Kidney (tissue), 14 donors: ENCODE measurements around the gene RASL10B. TPM values are rescaled to one million over a fixed set of nuclear protein-coding genes. Genes with fewer than 3 reads are reported as not detected.

ENCODE experiments used
- DNase-seq, 5 donors: peaks; one replicate each; pipeline ENCODE4 v3.0.0-alpha.2; 2013 to 2020
- FAIRE-seq: peaks from 2 replicates; lab custom pipeline; 2012; peaks lifted over from hg19 to GRCh38; lab: Jason Lieb, UNC
- H3K27ac ChIP-seq, 2 donors: one replicate each; pipeline ENCODE4 v1.7.0; 2013; ENCODE audit warnings: low read depth in 2 of 2, low read length in 2 of 2, inconsistent platforms in 1 of 2
- H3K27me3 ChIP-seq: one replicate; pipeline ENCODE4 v1.7.1; 2013; ENCODE audit warnings: low read length, inconsistent platforms; ENCODE audit not compliant: control insufficient read depth, insufficient read depth
- H3K36me3 ChIP-seq, 3 donors: one replicate each; pipeline versions ENCODE4 v1.7.0 to v1.7.1; 2013; ENCODE audit warnings: low read length in 3 of 3, control low read depth in 1 of 3, inconsistent platforms in 1 of 3; ENCODE audit not compliant: insufficient read depth in 3 of 3, control insufficient read depth in 2 of 3
- H3K4me1 ChIP-seq, 3 donors: one replicate each; pipeline versions ENCODE4 v1.7.0 to v1.7.1; 2013; ENCODE audit warnings: low read length in 3 of 3, inconsistent platforms in 1 of 3, low read depth in 1 of 3; ENCODE audit not compliant: control insufficient read depth in 2 of 3, insufficient read depth in 2 of 3
- H3K4me3 ChIP-seq, 3 donors: one replicate each; pipeline versions ENCODE4 v1.7.0 to v1.8.1; 2013; ENCODE audit warnings: low read length in 3 of 3, control low read depth in 1 of 3, inconsistent platforms in 1 of 3
- H3K9ac ChIP-seq, 3 donors: one replicate each; pipeline versions ENCODE4 v1.7.0 to v1.7.1; 2013; ENCODE audit warnings: low read length in 3 of 3, control low read depth in 1 of 3, inconsistent platforms in 1 of 3
- H3K9me3 ChIP-seq, 3 donors: one replicate each; pipeline versions ENCODE4 v1.7.0 to v1.7.1; 2013; ENCODE audit warnings: low read length in 3 of 3, control low read depth in 1 of 3, inconsistent platforms in 1 of 3; ENCODE audit not compliant: control insufficient read depth in 2 of 3, insufficient read depth in 1 of 3
- CTCF ChIP-seq: IDR thresholded peaks from 3 replicates; pipeline ENCODE4 v1.5.1; 2012; ENCODE audit warnings: mild to moderate bottlenecking, moderate library complexity, borderline replicate concordance; ENCODE audit not compliant: insufficient read depth; ENCODE audit errors: extremely low read depth
- intact Hi-C: fragments of 100-400 bp; cut with DNase I; formaldehyde crosslinking; loops from one replicate; pipeline ENCODE4 v1.11.1; 2022
- polyA plus RNA-seq: library from polyadenylated mRNA; stranded (reverse); fragments of 350-450 nt; fragmentation: Illumina TruSeq; extraction: RNeasy Lipid Tissue Mini Kit (QIAGEN cat#74804); gene quantifications from one replicate; pipeline ENCODE4 v1.2.3, GENCODE V29; 2014; ENCODE audit warnings: low read depth, low replicate concordance; ENCODE audit not compliant: insufficient read depth
- total RNA-seq: library from RNA; stranded (reverse); fragmentation: NEBNext Ultra II Directional; extraction: Animal tissue kit (Norgen Biotek cat#: 25700); gene quantifications from one replicate; pipeline ENCODE4 v1.2.1, GENCODE V29; 2021
- donor health status: control.
- donor health status: control.
- donor health status: control.
- donor health status: control.
- donor health status: control.
- donor health status: DM: yes; HTN: yes; CAD: no.
- donor health status: Normal renal cell carcinoma (clear cell type).

The RASL10B gene
- total and polyA plus RNA-seq, 2 donors from 2014 or later = 1.5 to 2.4 TPM

- no peaks in the 10 kb centered on the region for H3K36me3 ChIP-seq
- H3K9ac ChIP-seq = no peak overlapping the region
- H3K4me3 ChIP-seq = no peak overlapping the region
- no peaks in the 10 kb centered on the region for H3K4me1 ChIP-seq
- H3K9me3 ChIP-seq = no peaks in the 10 kb centered on the region
- DNase-seq (peak in 2 of 5 donors; percentile 42 to 58), FAIRE-seq (no peak)
- TF ChIP-seq CTCF = no peak
- no peaks in the 10 kb centered on the region for H3K27me3 ChIP-seq
- H3K27ac ChIP-seq = no peak overlapping the region
- intact Hi-C loops = no loop called here
Observed at GRCh38 chr17:35774499-35774898, 43.1 kb downstream of the RASL10B start.

GRCh38 chr17:35775039-35775438 lies 43.6 kb downstream of the RASL10B start:
- Histone ChIP-seq H3K27me3 (no peaks in the 10 kb centered on the region), H3K36me3 (no peaks in the 10 kb centered on the region), H3K9ac (no peak overlapping the region), H3K4me1 (no peaks in the 10 kb centered on the region), H3K4me3 (no peak overlapping the region), H3K9me3 (no peaks in the 10 kb centered on the region), H3K27ac (no peak overlapping the region)
- DNase-seq = no peak
- intact Hi-C loops = no loop called here
- TF ChIP-seq CTCF = no peak
- FAIRE-seq = no peak

GRCh38 chr17:35775583-35775982 lies 44.1 kb downstream of the RASL10B start:
- no peaks in the 10 kb centered on the region for H3K27me3 ChIP-seq
- FAIRE-seq = no peak
- H3K9ac ChIP-seq = no peak overlapping the region
- H3K9me3 ChIP-seq = no peaks in the 10 kb centered on the region
- H3K36me3 ChIP-seq = no peaks in the 10 kb centered on the region
- no peak overlapping the region for H3K27ac ChIP-seq
- no peaks in the 10 kb centered on the region for H3K4me1 ChIP-seq
- no peak for DNase-seq
- TF ChIP-seq CTCF = no peak
- intact Hi-C loops = no loop called here
- no peak overlapping the region for H3K4me3 ChIP-seq

- Histone ChIP-seq H3K27me3 (no peaks in the 10 kb centered on the region), H3K27ac (no peak overlapping the region), H3K9me3 (no peaks in the 10 kb centered on the region), H3K4me3 (no peak overlapping the region), H3K36me3 (no peaks in the 10 kb centered on the region), H3K4me1 (peaks cover 0 to 5% (median 4%) of the 10 kb centered on the region in 3 donors), H3K9ac (no peak overlapping the region)
- FAIRE-seq (no peak), DNase-seq (no peak)
- intact Hi-C loops = no loop called here
- TF ChIP-seq CTCF = no peak
Observed at GRCh38 chr17:35778641-35779196, 47.3 kb downstream of the RASL10B start.
